Stimulated activated CD8-positive, alpha-beta memory T cell treated with anti-CD3 and anti-CD28 coated beads, Interleukin-7, amount 100 ng/mL, for 1 hour (primary cell): ENCODE measurements around the gene SEMA3A.
"Not testable (repeated sequence)": the region's sequence is repeated elsewhere in the genome, so short reads cannot be mapped to it uniquely, and the experiment has no call there.

Source experiments
- DNase-seq, 2 donors: peaks; one replicate each; pipeline ENCODE4 v3.0.0-alpha.2; 2020; ENCODE audit warnings: low read depth in 2 of 2

Gene SEMA3A

GRCh38 chr7:84194484-84195271 is at the start of gene SEMA3A:
Gene SEMA3A, minus strand, starts transcription at chr7:84194789. Its CDS starts 203 bp downstream, at chr7:84194586.
- no peak for DNase-seq

DNA sequence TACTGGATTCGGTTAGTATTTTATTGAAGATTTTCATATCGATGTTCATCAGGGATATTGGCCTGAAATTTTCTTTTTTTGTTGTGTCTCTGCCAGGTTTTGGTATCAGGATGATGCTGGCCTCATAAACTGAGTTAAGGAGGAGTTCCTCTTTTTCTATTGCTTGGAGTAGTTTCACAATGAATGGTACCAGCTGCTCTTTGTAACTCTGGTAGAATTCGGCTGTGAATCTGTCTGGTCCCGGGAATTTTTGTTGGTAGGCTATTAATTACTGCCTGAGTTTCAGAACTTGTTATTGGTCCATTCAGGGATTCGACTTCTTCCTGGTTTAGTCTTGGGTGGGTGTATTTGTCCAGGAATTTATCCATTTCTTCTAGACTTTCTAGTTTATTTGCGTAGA is 48.4 kb upstream of the SEMA3A start:
- DNase-seq: not testable (repeated sequence)

- DNase-seq: no peak
These were observed 44.0 kb upstream of the SEMA3A start for GRCh38 chr7:84238596-84238995.

DNA sequence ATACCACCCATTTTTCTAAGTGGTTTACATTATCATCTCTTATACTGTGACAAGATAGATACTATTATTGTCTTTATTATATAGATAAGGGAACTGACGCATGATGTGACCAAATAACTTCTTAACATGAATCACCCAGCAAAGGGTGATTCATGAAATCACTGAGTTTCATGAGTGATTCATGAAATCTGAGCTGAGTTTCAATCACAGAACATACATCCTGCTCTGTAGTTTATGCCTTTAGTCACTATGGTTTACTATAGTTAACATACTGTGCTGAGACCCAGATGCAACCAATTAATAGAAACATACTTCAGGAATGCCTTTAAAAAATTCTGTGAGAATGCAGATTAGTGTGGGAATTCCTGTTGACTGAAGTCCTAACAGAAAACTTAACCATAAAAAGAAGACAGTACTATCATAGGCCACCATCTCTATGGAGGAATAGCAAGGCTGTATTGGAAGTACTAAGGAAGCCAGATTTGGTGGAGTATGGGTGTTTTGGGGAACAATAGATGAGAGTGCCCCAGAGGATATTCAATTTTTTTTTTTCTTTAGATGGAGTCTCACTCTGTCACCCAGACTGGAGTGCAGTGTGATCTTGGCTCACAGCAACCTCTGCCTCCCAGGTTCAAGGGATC is 43.1 kb upstream of the SEMA3A start:
- DNase-seq: no peak

DNA sequence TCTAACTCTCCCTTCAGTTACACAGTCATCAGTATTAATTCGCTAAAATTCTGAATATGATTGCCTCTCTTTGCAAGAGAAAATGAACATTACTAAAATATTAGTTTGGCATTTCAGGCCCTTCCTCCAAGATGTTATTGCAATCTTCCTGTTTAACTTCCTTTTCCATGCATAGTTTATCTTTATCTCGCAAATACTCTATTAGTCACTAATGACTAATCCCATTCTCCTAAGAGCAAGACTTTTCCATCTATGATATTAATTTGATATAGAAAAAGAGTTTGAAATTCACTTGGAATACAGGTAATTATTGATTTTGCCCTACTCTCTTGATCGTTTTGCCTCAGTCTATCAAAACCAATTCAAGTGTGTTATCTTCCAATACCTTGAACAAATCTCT is 41.8 kb upstream of the SEMA3A start:
- no peak for DNase-seq

- DNase-seq: no peak
These were observed 38.1 kb upstream of the SEMA3A start for GRCh38 chr7:84232646-84233045.

- no peak for DNase-seq
These were observed 36.6 kb upstream of the SEMA3A start for GRCh38 chr7:84231157-84231556.

- no peak for DNase-seq
These were observed 35.9 kb upstream of the SEMA3A start for GRCh38 chr7:84230491-84230890.

DNA sequence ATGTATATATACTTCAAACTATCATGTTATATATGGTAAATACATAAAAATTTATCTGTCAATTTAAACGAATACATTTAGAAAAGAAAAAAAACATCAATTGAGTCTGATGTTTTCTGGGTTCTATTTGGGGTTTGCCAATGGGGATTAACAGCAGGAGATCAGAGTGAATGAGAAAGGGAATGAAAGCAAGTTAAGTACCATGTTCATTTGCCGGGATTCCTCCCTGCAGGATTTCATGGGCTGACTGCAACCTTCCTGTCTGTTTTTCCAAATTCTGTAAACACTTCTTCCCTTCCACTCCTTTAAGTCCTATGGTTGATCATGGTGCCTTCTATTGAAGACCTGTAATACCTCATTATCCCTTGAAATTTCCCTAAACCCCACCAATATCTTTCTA is 33.9 kb upstream of the SEMA3A start:
- DNase-seq: no peak

DNA sequence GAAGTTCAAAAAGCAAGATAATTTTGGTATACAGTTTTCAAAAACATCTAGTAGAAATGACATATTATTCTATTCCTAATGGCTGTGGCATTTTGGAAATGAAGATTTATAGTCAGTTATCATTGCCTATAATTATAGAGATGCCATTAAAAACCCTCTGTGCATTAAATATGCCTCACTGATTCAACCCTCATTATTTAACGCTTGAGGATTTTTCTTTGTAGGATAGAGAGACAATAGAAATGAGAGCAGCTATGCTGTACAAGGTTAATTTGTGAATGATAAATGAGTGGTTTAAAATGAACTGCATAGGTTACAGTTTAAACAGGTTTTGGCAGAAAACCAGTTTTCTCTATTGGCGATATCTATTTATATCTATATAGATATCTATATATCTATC is 32.2 kb upstream of the SEMA3A start:
- DNase-seq: no peak

DNA sequence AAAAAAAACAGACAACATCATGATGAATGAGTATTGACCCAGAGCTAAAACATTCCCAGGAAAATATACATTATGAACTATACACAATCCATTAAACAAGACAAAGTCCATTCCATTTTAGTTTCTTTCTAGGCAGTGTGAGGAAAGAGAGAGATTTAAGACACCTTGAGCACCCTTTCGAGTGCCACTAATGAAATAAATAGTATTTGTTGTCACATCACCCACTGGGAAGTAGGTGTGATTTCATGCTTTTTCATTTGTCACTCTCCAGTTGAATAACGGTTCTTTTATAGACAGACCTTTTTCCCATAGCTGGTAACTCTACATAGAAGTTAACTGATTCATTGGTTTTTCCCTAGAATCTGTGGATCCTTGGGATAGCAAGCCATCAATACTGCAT is 29.9 kb upstream of the SEMA3A start:
- no peak for DNase-seq

GRCh38 chr7:84219310-84219709 is 24.7 kb upstream of the SEMA3A start:
- no peak for DNase-seq

DNA sequence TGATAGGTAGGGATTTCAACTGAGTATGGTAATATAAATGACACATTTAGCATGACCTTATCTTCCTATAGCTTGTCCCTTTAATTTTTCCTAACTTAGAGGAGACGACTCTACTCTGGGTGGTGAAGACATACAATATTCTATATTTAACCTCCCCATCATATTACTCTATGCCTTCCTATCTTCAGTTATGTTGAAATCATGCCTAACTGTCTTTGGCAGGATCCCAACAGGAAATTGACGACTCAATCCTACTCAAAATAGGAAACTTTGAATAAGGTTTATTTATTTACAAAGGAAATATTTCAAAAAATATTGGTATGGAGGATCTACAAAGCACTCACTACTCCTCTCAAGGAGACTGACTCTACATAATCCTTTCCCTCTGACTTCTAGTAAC is 24.1 kb upstream of the SEMA3A start:
- no peak for DNase-seq

- no peak for DNase-seq
These were observed 21.9 kb upstream of the SEMA3A start for GRCh38 chr7:84216472-84216871.

DNA sequence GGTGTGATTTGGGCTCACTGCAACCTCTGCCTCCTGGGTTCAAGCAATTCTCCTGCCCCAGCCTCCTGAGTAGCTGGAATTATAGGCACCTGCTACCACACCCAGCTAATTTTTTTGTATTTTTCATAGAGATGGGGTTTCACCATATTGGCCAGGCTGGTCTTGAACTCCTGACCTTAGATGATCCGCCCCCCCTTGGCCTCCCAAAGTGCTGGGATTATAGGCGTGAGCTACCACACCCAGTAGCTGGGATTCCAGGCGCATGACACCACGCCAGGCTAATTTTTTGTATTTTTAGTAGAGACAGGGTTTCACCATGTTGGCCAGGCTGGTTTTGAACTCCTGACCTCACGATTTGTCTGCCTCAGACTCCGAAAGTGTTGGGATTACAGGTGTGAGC is 20.2 kb upstream of the SEMA3A start:
- not testable (repeated sequence) for DNase-seq

DNA sequence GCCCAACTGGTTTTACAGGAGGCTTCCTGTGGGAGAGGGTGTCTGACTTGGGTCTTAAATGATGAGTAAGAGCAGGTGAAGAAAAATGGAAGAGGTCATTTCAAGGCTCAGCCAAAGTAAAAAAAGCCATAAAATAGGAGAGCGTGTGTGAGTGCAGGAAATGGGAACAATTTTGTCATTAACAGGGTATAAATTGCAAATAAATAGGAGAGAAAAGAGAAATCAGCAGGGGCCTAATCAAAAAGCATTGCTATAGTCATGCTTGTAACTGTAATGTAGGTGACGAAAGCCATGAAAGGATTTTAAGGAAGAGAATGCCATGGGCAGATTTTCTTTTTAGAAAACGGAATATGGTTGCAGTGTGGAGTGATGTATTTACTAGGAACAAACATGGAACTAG is 15.7 kb upstream of the SEMA3A start:
- no peak for DNase-seq

DNA sequence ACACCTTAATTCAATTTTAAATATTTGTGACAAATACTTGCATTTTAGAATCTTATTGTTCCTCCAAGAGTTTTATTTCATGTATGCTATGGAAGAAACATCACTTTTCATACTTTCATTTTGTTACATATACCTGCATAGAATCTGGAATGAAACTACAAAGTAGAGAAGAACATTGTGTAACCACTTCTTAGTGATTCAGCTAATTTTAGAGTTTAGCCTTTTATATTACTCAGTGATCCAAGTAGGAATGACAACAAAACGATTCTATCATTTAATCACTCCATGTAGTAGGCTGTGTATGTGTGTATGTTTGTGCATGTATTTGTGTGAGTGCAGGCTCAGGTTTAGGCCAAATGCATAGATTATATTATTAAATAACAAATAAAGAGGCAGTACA is 14.4 kb upstream of the SEMA3A start:
- DNase-seq: no peak

DNA sequence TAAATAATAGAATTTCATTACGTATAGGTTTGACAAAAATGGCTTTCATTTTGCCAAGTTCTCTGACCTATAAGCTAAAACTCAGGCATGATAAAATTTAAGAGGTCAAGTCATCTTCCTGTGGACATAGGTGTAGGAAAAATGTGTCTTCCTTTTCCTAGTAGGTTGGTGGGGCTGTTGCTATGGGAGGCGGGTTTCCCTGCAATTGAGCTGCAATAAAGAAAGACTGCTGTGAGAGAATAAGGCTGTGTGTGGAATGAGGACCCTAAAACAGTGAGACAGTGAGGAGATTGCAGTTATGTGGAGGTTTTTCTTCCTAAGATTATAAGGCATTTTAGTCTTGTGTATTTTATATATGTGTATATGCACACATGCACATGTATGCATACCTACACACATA is 13.0 kb upstream of the SEMA3A start:
- no peak for DNase-seq

- no peak for DNase-seq
These were observed 12.4 kb upstream of the SEMA3A start for GRCh38 chr7:84207025-84207424.

DNA sequence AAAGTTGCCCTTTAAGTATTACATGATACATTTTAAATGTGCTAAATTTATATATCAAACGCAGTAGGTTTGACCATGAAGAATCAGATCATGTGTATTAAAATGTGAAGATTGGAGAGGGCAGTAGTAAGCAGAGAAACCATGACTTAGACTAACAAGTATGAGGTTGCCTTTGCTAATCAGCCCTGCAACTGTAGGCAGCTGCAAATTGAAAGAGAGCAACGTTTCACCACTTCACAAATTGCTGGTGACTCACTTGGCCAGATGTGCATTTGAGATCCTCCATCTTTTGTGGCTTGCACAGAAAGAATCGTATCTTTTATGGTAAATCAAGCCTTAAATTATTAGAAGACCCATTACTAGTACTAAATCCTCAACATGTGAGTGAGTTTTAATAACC is 10.1 kb upstream of the SEMA3A start:
- DNase-seq: no peak

GRCh38 chr7:84202855-84203254 is 8.3 kb upstream of the SEMA3A start:
- no peak for DNase-seq

DNA sequence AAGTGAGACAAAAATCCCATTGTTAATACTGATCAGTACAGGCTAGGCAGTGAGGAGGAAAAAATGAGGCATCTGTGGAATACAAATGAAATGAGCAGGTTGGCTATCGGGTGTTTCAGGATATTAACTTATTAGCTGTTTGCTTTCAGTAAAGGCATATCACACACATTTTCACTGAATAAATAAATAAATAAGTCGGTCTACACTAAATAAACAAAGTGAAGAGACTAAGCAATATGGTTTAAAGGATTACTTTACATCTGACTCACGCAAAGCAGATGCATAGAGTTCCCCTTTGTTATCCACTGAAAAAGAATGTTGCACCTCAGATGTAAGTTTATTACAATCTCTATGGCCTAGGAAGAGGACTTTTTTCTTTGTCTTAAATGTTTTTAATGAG is 6.3 kb upstream of the SEMA3A start:
- DNase-seq: no peak

DNA sequence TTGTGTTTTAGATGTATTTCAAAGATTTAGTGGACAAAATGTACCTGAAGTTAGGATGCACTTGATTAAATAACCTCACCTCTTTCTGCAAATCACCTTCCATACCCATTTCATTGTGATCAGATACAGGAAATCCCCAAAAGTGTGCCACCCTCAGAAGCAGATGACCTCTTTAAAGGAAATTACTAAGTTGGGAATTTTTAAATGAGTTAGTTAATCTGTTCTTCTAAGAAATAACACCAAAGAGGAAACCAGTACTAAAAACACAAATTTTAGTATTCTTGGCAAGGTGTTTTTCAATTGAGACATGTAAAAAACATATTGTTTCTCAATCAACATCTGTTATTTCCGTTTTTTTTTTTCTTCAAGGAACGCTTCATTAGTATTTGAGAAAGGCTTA is 4.6 kb upstream of the SEMA3A start:
- DNase-seq: no peak

GRCh38 chr7:84196084-84196503 is 1.5 kb upstream of the SEMA3A start:
- no peak for DNase-seq
